HEK293 (cell line): Measurements from ENCODE around the gene HMGB3.

Experiments used
- CTCF ChIP-seq: fragments of 450-650 bp; formaldehyde crosslinking; IDR thresholded peaks from 2 replicates; pipeline ENCODE4 v1.5.1; 2016; ENCODE audit warnings: missing biosample characterization, missing genetic modification characterization
- KLF7 ChIP-seq: fragments of 450-650 bp; formaldehyde crosslinking; IDR thresholded peaks from 2 replicates; pipeline ENCODE4 v1.5.1; 2016; ENCODE audit warnings: missing biosample characterization, missing genetic modification characterization, borderline replicate concordance
- ZNF768 ChIP-seq: fragments of 450-650 bp; formaldehyde crosslinking; IDR thresholded peaks from 2 replicates; pipeline ENCODE4 v1.5.1; 2018; ENCODE audit warnings: missing biosample characterization, mild to moderate bottlenecking, missing genetic modification characterization

DNA sequence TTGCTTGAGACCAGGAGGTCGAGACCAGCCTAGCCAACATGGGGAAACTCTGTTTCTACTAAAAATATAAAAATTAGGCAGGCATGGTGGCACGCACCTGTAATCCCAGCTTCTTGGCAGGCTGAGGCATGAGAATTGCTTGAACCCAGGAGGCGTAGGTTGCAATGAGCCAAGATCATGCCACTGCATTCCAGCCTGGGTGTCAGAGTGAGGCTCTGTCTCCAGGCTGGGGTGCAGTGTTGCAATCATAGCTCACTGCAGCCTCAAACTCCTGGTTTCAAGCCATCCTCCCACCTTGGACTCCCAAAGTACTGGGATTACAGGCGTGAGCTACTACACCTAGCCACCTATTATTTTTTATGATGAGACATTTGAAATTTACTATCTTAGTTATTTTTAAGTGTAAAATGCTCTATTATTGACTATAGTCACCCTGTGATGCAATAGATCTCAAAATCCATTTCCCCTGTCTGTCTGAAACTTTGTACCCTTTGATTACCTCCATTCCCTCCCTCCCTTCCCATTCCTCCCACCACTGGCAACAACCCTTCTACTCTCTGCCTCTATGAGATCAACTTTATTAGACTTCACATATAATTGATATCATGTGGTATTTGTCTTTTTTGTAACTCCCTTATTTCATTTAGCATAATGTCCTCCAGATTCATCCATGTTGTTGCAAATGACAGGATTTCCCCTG is 23.4 kb downstream of the HMGB3 start:
- no peak for TF ChIP-seq KLF7
- TF ChIP-seq ZNF768 (tag by site-specific recombination): no peak
- no peak for TF ChIP-seq CTCF (tag by site-specific recombination)
